Dermis blood vessel endothelial cell (primary cell): Measurements from ENCODE around the gene PNPLA3. TPM values are rescaled to one million over a fixed set of nuclear protein-coding genes. Genes with fewer than 3 reads are reported as not detected.

Experiments
- DNase-seq: peaks from one replicate; pipeline ENCODE4 v3.0.0; 2010
- total RNA-seq: library from RNA; depleted of rRNA; stranded (reverse); fragments of >200 nt; gene quantifications from 2 replicates; pipeline ENCODE4 v1.2.3, GENCODE V29; 2014

The PNPLA3 gene
- total RNA-seq, 1 donor from 2014 or later, result 1.0 TPM

- no peak for DNase-seq
Observed at GRCh38 chr22:43994416-43994815, 70.8 kb downstream of the PNPLA3 start.

GRCh38 chr22:43995057-43995685 is 71.6 kb downstream of the PNPLA3 start:
- DNase-seq, result no peak

GRCh38 chr22:43995798-43996169 is 72.2 kb downstream of the PNPLA3 start:
- no peak for DNase-seq

GRCh38 chr22:43996170-43996980 is 72.8 kb downstream of the PNPLA3 start:
- DNase-seq, result peak; percentile 81

GRCh38 chr22:43996981-43997265 is 73.3 kb downstream of the PNPLA3 start:
- no peak for DNase-seq

Other genes with a start within 250 kb of the PNPLA3 start
- under 0.01 and 0.33 TPM in 2 replicates for gene EFCAB6, start 111.5 kb upstream of the PNPLA3 start, total RNA-seq
- 0.05 TPM in 1 of 2 replicates, not detected in the other for gene SULT4A1, start 61.3 kb upstream of the PNPLA3 start, total RNA-seq
- not detected in 2 replicates for gene PNPLA5, start 31.8 kb upstream of the PNPLA3 start, total RNA-seq
- gene SAMM50, start 31.6 kb downstream of the PNPLA3 start, total RNA-seq, result 53.6 and 57.9 TPM in 2 replicates
- 102 and 247 TPM in 2 replicates for gene PARVB, start 100.5 kb downstream of the PNPLA3 start, total RNA-seq